Measurements from ENCODE around the gene BLACAT1. TPM values are rescaled to one million over a fixed set of nuclear protein-coding genes. Genes with fewer than 3 reads are reported as not detected.

BLACAT1 gene
- polyA plus RNA-seq, 4 donors, result 0.22 to 0.43 (median 0.30) TPM; not detected in 1

DNA sequence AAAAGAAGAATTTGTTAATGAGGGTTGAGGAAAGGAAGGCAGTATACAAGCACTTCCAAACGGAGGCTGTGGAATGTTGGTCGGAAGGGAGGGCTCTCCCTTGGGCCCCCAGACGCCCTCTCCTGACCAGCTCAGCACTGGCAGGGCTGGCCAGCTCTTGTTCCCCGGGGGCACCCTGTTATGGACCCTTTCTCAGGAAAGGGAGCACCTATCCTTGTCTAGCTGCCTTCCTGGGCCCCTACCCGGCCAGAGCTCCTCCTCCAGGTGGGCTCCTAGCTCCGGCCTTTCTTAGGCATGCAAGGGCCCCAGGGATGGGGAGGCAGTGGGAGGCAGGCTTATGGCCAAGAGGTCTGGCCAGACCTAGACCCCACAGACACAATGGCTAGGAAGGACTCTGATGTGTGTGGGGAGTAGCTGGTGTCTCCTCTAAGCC lies 926 bp downstream of the BLACAT1 start:
- WGBS, 3 donors, result 32 to 51% (median 38%) methylated on average over 6 of the region's 6 CpGs
- Histone ChIP-seq H3K27me3 (ENCODE audit: control insufficient read depth in 3 of 3, insufficient read depth in 3 of 3, low read length in 3 of 3) (peaks cover 8 to 67% (median 45%) of the 10 kb centered on the region in 3 donors), H3K9me3 (ENCODE audit: control insufficient read depth in 2 of 2, insufficient read depth in 1 of 2, low read depth in 1 of 2, low read length in 1 of 2) (no peaks in the 10 kb centered on the region), H3K4me1 (ENCODE audit: control insufficient read depth in 3 of 3, insufficient read depth in 2 of 3, low read depth in 1 of 3, low read length in 2 of 3) (peaks cover 0 to 26% (median 7%) of the 10 kb centered on the region in 3 donors), H3K4me3 (ENCODE audit: low read depth in 1 of 3, low read length in 3 of 3) (no peak overlapping the region), H3K36me3 (ENCODE audit: control insufficient read depth in 3 of 3, insufficient read depth in 2 of 3, low read depth in 1 of 3, low read length in 3 of 3) (no peaks in the 10 kb centered on the region), H3K27ac (ENCODE audit: low read depth in 1 of 3, low read length in 2 of 3) (no peak overlapping the region)
- FAIRE-seq (no peak), DNase-seq (no peak)

DNA sequence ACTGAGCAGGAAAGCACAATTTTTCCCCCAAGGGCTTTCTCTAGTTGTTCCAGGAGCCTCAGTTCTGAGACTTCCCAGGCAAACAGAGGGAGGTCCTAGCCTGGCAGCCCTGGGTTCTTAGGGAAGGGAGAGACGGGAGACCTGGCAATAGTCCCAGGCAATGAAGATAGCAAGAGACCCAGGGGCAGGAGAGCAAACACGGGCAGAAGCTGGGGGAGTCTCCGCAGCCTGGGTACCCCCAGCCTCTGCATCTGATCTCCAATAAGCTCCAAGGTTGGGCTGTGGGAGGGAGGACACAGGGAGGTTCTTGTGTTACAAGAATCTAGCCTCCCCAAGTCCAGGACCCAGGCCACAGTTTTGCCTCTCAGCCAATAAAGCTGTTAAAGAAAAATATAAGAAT lies 2.4 kb downstream of the BLACAT1 start:
- Histone ChIP-seq H3K4me1 (ENCODE audit: control insufficient read depth in 3 of 3, insufficient read depth in 2 of 3, low read depth in 1 of 3, low read length in 2 of 3) (peaks cover 0 to 39% (median 7%) of the 10 kb centered on the region in 3 donors), H3K27ac (ENCODE audit: low read depth in 1 of 3, low read length in 2 of 3) (no peak overlapping the region), H3K4me3 (ENCODE audit: low read depth in 1 of 3, low read length in 3 of 3) (no peak overlapping the region), H3K27me3 (ENCODE audit: control insufficient read depth in 3 of 3, insufficient read depth in 3 of 3, low read length in 3 of 3) (peaks cover 8 to 55% (median 45%) of the 10 kb centered on the region in 3 donors), H3K36me3 (ENCODE audit: control insufficient read depth in 3 of 3, insufficient read depth in 2 of 3, low read depth in 1 of 3, low read length in 3 of 3) (no peaks in the 10 kb centered on the region), H3K9me3 (ENCODE audit: control insufficient read depth in 2 of 2, insufficient read depth in 1 of 2, low read depth in 1 of 2, low read length in 1 of 2) (no peaks in the 10 kb centered on the region)
- DNase-seq (no peak), FAIRE-seq (no peak)
- WGBS, 3 donors, result 15 to 39% (median 27%) methylated on average over 3 of the region's 3 CpGs

DNA sequence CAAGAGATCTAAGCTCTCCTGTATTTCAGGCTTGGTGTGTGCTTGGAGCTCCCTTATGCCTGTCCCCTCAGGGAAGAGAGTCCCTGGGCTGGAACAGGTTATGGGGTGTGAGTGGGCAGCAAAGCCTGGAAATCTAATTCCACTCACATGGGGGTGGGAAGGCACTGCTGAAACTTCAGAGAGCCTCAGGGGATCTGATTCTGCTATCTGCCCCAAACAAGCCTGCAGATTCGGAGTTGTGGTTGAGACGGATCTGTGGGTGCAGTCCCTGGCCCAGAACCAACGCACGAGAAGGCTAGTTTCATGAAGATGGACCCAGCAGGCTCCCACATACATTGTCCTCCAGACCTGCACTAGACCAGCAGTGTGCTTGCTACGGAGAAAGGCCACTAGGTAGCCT lies 2.9 kb downstream of the BLACAT1 start:
- DNase-seq (no peak), FAIRE-seq (no peak)
- no peaks in the 10 kb centered on the region for H3K36me3 ChIP-seq (ENCODE audit: control insufficient read depth in 3 of 3, insufficient read depth in 2 of 3, low read depth in 1 of 3, low read length in 3 of 3)
- no peak overlapping the region for H3K27ac ChIP-seq (ENCODE audit: low read depth in 1 of 3, low read length in 2 of 3)
- peaks cover 8 to 50% (median 41%) of the 10 kb centered on the region in 3 donors for H3K27me3 ChIP-seq (ENCODE audit: control insufficient read depth in 3 of 3, insufficient read depth in 3 of 3, low read length in 3 of 3)
- H3K4me1 ChIP-seq (ENCODE audit: control insufficient read depth in 3 of 3, insufficient read depth in 2 of 3, low read depth in 1 of 3, low read length in 2 of 3), result peaks cover 0 to 44% (median 11%) of the 10 kb centered on the region in 3 donors
- H3K9me3 ChIP-seq (ENCODE audit: control insufficient read depth in 2 of 2, insufficient read depth in 1 of 2, low read depth in 1 of 2, low read length in 1 of 2), result no peaks in the 10 kb centered on the region
- WGBS, 3 donors, result 61 to 85% (median 75%) methylated on average over 5 of the region's 5 CpGs
- no peak overlapping the region for H3K4me3 ChIP-seq (ENCODE audit: low read depth in 1 of 3, low read length in 3 of 3)

DNA sequence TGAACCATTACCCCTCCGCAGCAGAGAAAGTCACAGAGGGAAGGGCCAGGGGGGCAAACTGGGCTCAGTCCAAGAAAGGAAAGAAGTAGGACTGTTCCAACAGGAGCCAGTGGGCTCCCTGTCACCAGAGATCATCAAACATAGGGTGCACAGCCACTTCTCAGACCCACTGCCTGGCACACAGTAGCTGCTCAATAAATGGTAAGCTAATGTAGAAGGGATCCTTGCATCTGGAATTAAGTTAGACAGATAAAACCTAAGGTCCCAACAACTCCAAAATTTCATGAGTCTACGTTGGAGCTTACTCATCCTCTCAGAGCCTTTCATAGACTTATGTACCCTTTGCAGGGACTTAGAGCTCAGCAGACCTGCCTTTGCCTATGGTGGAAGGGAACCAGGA lies 3.5 kb downstream of the BLACAT1 start:
- Histone ChIP-seq H3K27ac (ENCODE audit: low read depth in 1 of 3, low read length in 2 of 3) (no peak overlapping the region), H3K4me3 (ENCODE audit: low read depth in 1 of 3, low read length in 3 of 3) (no peak overlapping the region), H3K36me3 (ENCODE audit: control insufficient read depth in 3 of 3, insufficient read depth in 2 of 3, low read depth in 1 of 3, low read length in 3 of 3) (no peaks in the 10 kb centered on the region), H3K9me3 (ENCODE audit: control insufficient read depth in 2 of 2, insufficient read depth in 1 of 2, low read depth in 1 of 2, low read length in 1 of 2) (no peaks in the 10 kb centered on the region), H3K27me3 (ENCODE audit: control insufficient read depth in 3 of 3, insufficient read depth in 3 of 3, low read length in 3 of 3) (peaks cover 8 to 44% (median 37%) of the 10 kb centered on the region in 3 donors), H3K4me1 (ENCODE audit: control insufficient read depth in 3 of 3, insufficient read depth in 2 of 3, low read depth in 1 of 3, low read length in 2 of 3) (peaks cover 0 to 50% (median 12%) of the 10 kb centered on the region in 3 donors)
- FAIRE-seq, result no peak
- no peak for DNase-seq
- 67 to 82% (median 79%) methylated on average over 2 of the region's 2 CpGs for WGBS, 3 donors

DNA sequence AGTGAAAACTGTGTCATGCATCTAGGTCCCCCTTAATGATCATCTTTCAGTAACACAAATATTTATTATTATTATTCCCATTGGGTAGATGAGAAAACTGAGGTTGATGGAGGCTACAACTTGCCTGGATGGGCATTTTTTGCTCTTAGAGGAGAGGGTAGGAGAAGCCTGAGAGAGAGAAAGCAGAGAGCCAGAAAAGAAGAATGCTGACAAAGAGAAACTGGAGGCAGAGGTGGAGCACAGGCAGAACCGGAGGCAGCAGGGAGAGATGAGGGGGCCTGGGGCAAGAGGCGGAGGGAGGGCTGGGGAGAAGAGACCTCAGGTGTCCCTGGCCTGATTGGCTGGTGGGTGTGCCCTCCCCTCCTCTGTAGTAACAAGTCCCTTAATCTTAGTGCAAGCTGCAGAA lies 4.1 kb downstream of the BLACAT1 start:
- WGBS, 3 donors, result 59 to 82% (median 71%) methylated on average over 2 of the region's 2 CpGs
- peaks cover 8 to 40% (median 37%) of the 10 kb centered on the region in 3 donors for H3K27me3 ChIP-seq (ENCODE audit: control insufficient read depth in 3 of 3, insufficient read depth in 3 of 3, low read length in 3 of 3)

DNA sequence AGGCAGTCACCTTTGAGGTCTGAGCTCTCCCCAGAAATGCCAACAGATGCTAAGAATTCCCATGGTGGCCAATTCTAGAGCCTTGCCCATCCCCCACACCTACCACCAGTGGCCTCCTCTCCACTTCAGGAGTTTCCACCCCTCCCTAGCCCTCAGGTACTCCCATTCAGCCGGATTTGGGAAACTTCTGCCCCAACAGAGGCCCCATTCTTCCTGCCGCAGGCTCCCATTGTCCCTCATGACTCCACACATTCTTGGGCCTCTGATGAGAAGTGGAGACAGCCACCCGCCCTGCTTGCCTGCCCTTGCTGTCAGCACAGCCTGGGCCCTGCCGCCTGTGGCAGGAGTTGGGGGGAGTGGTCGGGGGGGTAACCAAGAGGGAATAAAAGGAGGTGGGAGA lies 4.6 kb downstream of the BLACAT1 start:
- H3K4me1 ChIP-seq (ENCODE audit: control insufficient read depth in 3 of 3, insufficient read depth in 2 of 3, low read depth in 1 of 3, low read length in 2 of 3), result peaks cover 0 to 53% (median 6%) of the 10 kb centered on the region in 3 donors
- H3K27me3 ChIP-seq (ENCODE audit: control insufficient read depth in 3 of 3, insufficient read depth in 3 of 3, low read length in 3 of 3), result peaks cover 8 to 34% (median 32%) of the 10 kb centered on the region in 3 donors
- FAIRE-seq, result no peak
- H3K9me3 ChIP-seq (ENCODE audit: control insufficient read depth in 2 of 2, insufficient read depth in 1 of 2, low read depth in 1 of 2, low read length in 1 of 2), result no peaks in the 10 kb centered on the region
- peak overlapping the region in 1 of 3 donors; percentile 67 for H3K27ac ChIP-seq (ENCODE audit: low read depth in 1 of 3, low read length in 2 of 3)
- DNase-seq, result no peak
- 62 to 79% (median 78%) methylated on average over 5 of the region's 5 CpGs for WGBS, 3 donors
- H3K36me3 ChIP-seq (ENCODE audit: control insufficient read depth in 3 of 3, insufficient read depth in 2 of 3, low read depth in 1 of 3, low read length in 3 of 3), result no peaks in the 10 kb centered on the region
- H3K4me3 ChIP-seq (ENCODE audit: low read depth in 1 of 3, low read length in 3 of 3), result no peak overlapping the region

More for the DNA sequence above, 4.1 kb downstream of the BLACAT1 start:
- no peak overlapping the region for H3K4me3 ChIP-seq (ENCODE audit: low read depth in 1 of 3, low read length in 3 of 3)
- FAIRE-seq (no peak), DNase-seq (no peak)
- no peaks in the 10 kb centered on the region for H3K9me3 ChIP-seq (ENCODE audit: control insufficient read depth in 2 of 2, insufficient read depth in 1 of 2, low read depth in 1 of 2, low read length in 1 of 2)
- no peaks in the 10 kb centered on the region for H3K36me3 ChIP-seq (ENCODE audit: control insufficient read depth in 3 of 3, insufficient read depth in 2 of 3, low read depth in 1 of 3, low read length in 3 of 3)
- H3K27ac ChIP-seq (ENCODE audit: low read depth in 1 of 3, low read length in 2 of 3), result no peak overlapping the region
- peaks cover 0 to 55% (median 8%) of the 10 kb centered on the region in 3 donors for H3K4me1 ChIP-seq (ENCODE audit: control insufficient read depth in 3 of 3, insufficient read depth in 2 of 3, low read depth in 1 of 3, low read length in 2 of 3)

DNA sequence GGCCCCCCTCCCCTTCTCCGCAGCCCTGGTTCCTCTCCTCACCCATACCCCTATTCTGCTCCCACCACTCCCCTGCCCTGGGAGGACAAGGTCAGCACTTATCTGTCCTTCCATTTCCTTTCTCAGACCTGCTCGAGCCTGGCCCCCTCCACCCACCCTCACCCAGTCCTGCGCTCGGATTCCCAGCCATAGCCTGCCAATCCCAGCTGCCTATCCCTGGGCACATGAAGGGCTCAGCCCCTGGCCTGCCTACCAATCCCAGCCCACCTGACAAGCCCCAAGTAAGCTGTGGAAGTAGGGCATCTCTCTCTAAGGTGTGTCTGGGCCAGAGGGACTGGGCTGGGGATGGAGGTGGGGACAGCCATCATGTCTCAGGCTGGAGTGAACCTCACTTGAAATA lies 5.4 kb downstream of the BLACAT1 start:
- peak overlapping the region in 2 of 3 donors; percentile 57 to 67 for H3K27ac ChIP-seq (ENCODE audit: low read depth in 1 of 3, low read length in 2 of 3)
- H3K4me3 ChIP-seq (ENCODE audit: low read depth in 1 of 3, low read length in 3 of 3), result no peak overlapping the region
- peaks cover 6 to 27% (median 26%) of the 10 kb centered on the region in 3 donors for H3K27me3 ChIP-seq (ENCODE audit: control insufficient read depth in 3 of 3, insufficient read depth in 3 of 3, low read length in 3 of 3)
- 17 to 49% (median 31%) methylated on average over 4 of the region's 4 CpGs for WGBS, 3 donors
- peaks cover 0 to 48% (median 6%) of the 10 kb centered on the region in 3 donors for H3K4me1 ChIP-seq (ENCODE audit: control insufficient read depth in 3 of 3, insufficient read depth in 2 of 3, low read depth in 1 of 3, low read length in 2 of 3)
- no peak for FAIRE-seq
- no peaks in the 10 kb centered on the region for H3K9me3 ChIP-seq (ENCODE audit: control insufficient read depth in 2 of 2, insufficient read depth in 1 of 2, low read depth in 1 of 2, low read length in 1 of 2)
- peaks cover 0 to 2% (median 0%) of the 10 kb centered on the region in 3 donors for H3K36me3 ChIP-seq (ENCODE audit: control insufficient read depth in 3 of 3, insufficient read depth in 2 of 3, low read depth in 1 of 3, low read length in 3 of 3)
- no peak for DNase-seq

DNA sequence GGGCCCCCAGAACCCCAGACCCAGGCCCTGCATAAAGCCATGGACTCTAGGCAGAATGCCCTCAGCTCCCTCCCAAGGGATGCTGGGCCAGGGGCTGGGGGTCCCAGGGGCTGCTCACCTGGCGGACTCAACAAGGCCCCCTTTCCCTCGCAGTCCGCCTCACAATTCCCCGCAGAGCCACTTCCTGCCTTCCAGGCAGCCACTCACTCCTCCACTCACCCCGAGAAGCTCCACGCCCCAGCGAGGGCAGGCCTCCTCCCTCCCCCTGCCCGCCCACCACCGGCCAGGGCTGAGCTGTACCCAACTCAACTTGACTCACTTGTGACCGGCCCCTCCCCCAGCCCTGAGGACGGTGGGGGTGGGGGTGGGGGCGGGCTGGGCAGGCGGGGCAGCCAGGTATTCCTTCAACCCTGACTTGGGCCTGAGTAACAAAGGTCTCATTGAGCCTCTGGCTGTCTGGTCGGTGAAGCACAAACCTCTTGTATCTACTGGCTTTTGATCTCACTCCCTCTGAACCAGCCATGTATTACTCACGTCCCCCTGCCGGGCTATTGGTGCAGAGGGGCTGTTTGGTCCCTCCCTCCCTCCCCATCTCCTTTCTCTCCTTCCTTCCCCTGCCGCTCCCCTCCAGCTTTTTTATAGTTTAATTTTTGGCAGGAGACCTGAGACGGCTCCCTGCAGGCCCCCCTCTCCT lies 5.9 kb downstream of the BLACAT1 start:
- H3K36me3 ChIP-seq (ENCODE audit: control insufficient read depth in 3 of 3, insufficient read depth in 2 of 3, low read depth in 1 of 3, low read length in 3 of 3), result peaks cover 0 to 6% (median 0%) of the 10 kb centered on the region in 3 donors
- H3K27me3 ChIP-seq (ENCODE audit: control insufficient read depth in 3 of 3, insufficient read depth in 3 of 3, low read length in 3 of 3), result peaks cover 2 to 21% (median 20%) of the 10 kb centered on the region in 3 donors
- FAIRE-seq (no peak), DNase-seq (peak; percentile 84 to 89)
- H3K4me1 ChIP-seq (ENCODE audit: control insufficient read depth in 3 of 3, insufficient read depth in 2 of 3, low read depth in 1 of 3, low read length in 2 of 3), result peaks cover 0 to 53% (median 6%) of the 10 kb centered on the region in 3 donors
- peak overlapping the region; percentile 79 to 90 (median 83) for H3K27ac ChIP-seq (ENCODE audit: low read depth in 1 of 3, low read length in 2 of 3)
- no peaks in the 10 kb centered on the region for H3K9me3 ChIP-seq (ENCODE audit: control insufficient read depth in 2 of 2, insufficient read depth in 1 of 2, low read depth in 1 of 2, low read length in 1 of 2)
- WGBS, 3 donors, result 9 to 23% (median 13%) methylated on average over 13 to 18 of the region's 18 CpGs
- H3K4me3 ChIP-seq (ENCODE audit: low read depth in 1 of 3, low read length in 3 of 3), result peak overlapping the region in 2 of 3 donors; percentile 51 to 52
